DMS 273 (cell line): ENCODE results near the gene ATP6V1E1.

Experiments
- DNase-seq: peaks from one replicate; lab custom pipeline; 2025; ENCODE audit not compliant: unreplicated experiment; lab: John Stamatoyannopoulos, UW

Gene ATP6V1E1

DNA sequence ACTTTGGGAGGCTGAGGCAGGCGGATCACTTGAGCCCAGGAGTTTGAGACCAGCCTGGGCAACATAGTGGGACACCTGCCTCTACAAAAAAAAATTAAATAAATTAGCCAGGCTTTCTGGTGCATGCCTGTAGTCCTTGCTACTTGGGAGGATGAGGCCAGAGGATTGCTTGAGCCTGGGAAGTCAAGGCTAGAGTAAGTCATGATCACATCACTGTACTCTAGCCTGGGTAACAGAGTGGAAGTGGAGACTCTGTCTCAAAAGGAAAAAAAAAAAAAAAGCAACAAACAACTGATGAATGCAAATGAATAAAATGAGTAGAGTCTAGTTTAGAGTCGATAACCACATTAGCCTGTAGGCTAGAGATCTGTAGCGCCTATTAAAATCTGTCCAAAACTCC is 6.1 kb upstream of the ATP6V1E1 start:
- DNase-seq, result no peak

DNA sequence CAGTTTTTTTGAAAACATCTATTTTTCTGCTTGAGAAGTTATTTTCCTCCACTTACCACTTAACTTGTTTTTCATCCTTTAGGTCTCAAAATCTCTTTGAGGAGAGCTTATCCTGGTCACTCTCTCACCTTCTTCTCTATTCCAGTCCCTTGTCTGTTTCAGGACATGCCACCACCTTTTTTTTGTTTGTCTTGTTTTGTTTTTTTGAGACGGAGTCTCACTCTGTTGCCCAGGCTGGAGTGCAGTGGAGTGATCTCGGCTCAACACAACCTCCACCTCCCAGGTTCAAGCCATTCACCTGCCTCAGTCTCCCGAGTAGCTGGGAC is 5.4 kb upstream of the ATP6V1E1 start:
- no peak for DNase-seq

DNA sequence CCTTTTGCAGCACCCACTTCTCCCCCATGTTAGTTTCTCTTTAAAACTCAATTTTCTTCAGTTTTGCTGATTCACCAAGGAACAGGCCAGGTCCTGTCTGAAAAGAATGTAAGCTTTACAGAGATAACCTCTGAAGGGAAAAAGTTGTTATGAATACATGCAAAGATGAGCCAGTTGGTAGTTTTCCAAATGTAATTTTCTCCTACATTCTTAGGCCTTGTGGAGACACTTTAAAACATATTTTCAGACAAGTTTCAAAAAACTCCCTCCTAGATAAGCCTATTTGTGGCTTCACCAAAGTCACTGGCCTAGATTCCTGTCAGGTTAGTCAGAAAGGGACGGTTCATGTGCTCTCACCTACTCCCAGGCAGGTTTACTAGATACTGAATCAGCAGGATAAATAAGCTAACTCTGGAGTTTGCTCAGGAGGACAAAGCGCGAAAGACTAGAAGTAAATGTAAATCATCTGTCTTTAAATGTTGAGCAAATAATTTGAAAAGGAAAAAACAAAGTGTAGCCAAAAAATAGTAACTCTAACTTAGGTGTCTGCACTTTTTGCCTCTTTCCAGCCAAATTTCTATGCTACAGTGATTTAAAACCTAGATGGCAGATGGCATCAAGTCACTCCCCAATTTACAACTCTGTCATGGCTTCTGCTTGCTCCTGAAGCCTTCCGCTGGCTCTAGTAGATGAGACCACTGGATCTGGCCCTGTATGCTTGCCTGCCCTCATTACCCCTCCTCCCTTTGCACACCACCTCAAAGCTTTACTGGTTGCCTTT is 4.9 kb upstream of the ATP6V1E1 start:
- DNase-seq, result peak; percentile 37

DNA sequence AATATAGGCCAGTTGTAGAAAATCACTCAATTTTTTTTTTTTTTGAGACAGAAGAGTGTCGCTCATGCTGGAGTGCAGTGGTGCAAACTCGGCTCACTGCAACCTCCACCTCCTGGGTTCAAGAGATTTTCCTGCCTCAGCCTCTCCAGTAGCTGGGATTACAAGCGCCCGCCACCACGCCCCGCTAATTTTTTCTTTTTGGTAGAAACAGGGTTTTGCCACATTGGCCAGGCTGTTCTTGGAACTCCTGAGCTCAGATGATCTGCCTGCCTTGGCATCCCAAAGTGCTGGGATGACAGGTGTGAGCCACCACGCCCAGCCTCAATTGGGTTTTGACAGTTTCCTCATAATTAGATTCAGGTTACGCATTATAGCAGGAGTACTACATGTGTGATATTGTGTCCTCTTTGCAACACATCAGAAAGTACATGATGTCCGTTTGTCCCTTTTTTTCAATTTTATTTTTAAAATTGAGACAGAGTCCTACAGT is 2.6 kb upstream of the ATP6V1E1 start:
- no peak for DNase-seq

DNA sequence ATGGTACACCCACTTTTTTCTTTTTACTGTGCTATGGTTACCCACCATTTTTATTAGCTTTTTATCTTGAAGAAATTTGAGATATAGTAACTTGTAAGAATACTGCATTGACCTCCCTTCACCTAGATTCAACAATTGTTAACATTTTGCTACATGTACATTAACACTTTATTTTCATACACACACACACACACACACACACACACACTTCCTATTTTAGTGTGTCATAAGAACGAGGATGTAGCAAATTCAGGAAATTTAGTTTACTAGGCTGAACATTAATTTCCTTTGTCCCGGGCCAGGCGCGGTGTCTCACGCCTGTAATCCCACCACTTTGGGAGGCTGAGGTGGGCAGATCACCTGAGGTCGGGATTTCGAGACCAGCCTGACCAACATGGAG is 1.1 kb upstream of the ATP6V1E1 start:
- DNase-seq, result no peak

DNA sequence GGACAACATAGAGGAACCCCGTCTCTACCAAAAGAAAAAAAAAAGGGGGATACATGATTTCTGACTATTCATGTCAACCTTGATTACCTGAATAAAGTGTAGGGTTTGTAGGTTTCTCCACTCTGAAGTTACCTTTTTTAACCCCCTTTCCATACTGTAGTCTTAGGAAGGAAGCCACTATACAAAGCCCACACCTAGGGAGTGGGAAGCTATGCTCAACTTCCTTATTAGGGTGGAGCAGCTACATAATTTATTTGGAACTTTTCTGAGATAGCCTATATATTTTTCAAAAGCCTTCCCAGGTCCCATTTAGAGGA is 582 bp upstream of the ATP6V1E1 start:
- DNase-seq, result no peak

DNA sequence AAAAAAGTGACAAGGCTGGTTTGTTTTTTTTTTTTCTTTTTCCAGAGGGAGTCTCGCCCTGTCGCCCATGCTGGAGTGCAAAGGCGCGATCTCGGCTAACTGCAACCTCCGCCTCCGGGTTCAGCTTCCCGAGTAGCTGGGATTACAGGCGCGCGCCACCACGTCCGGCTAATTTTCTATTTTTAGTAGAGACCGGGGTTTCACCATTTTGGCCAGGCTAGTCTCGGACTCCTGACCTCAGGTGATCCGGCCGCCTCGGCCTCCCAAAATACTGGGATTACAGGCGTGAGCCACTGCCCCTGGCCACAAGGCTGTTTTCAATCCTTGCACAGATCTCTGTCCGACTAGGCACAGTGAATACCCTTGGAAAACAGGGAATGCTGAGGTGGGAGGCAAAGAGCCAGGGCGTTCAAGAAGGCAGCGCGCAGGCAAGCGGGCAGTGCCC is 566 bp downstream of the ATP6V1E1 start:
- DNase-seq, result peak; percentile 2

DNA sequence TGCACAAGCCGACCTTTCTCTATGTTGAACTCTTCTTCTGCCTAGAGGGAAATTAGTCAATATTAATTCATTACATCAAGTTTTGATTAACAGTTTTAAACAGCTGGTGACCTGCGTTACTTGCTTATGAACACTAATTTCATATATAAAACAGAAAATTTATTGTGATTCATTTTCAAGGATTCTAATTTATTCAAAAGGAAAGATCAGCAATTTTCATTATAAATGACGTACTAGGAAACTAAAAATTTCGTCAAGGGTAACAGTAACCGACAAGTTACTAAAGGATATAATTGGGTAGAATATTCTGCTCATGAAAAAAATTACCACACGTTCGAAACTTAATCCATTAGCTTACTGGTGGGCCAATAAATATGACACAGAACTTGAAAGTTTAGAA is 15.3 kb downstream of the ATP6V1E1 start:
- no peak for DNase-seq

DNA sequence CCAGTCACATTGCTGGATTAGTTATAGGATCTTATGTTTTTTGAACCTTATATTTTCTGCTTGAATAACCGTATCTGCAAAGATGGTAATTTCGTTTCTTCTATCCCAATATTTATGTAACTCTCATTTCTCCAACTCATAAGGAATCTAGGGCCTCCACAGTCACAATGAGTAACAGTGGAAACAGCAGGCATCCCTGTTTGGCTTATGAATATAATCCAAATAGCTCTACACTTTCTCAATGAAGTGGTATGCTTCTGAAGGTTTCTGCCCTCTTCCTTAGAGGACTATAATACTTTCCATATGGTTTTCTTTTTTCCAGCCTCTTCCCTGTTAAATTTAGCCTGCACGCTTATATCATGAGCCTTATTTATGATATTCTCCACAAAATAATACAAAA is 16.5 kb downstream of the ATP6V1E1 start:
- DNase-seq, result no peak

DNA sequence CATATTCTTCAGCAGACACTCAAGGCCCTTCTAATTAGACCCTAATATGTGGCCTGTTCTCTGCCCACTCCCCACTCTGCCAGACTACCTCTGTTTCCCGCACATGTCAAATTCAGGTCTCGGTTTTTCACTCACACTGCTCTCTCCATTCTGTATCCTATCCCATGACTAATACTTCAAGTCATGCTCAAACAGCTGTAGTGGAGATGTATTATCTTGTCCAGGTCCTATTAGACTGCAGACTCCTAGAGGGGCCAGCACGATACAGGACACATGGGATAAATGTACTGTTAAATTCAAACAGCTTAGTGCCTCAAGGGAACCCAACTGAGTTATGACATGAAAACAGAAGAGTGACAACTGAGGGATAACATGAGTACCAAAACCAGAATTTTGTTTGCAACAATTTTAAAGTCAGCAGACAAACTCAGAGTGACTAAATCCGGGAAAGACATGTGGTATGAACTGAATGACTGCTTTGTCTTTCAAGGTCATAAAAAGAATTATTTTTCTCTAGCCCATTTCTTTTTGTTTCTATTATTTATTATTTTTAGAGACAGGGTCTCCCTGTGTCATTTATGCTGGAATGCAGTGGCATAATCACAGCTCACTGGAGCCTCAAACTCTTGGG is 20.5 kb downstream of the ATP6V1E1 start:
- DNase-seq, result no peak

DNA sequence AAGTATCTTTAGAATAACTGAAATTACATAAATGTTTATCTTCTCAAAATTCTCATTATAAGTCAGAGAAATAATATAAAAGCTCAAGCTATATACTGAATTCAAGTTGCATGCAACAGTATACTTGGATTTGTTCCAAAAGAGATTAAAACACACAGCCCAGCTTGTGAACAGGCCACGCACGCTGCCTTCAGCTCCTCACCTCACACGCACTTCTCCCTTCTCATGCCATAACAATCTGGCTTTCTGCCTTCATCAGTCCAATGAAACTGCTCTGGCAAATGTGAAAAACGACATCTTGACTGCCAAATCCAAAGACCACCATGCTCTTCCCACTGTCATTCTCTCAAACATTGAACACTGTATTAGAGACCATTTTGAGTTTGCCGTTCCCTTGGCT is 22.1 kb downstream of the ATP6V1E1 start:
- DNase-seq, result peak; percentile 45

DNA sequence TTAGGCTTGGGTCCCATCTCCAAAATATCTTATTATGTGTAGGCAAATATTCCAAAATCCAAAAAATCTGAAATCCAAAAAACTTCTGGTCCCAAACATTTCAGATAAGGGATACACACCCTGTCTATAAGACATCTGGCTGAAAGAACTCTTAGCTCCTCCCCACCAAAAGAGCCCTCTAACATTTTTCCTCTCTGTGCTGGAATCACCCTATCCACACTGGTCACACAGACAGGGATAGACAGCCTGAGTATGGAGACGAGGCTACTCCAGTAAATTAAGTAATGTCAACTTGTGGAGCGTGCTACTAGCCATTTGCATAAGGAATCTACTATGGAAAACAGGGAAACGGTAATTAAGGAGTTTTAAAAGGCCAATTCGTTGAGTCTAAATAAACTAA is 24.9 kb downstream of the ATP6V1E1 start:
- no peak for DNase-seq

DNA sequence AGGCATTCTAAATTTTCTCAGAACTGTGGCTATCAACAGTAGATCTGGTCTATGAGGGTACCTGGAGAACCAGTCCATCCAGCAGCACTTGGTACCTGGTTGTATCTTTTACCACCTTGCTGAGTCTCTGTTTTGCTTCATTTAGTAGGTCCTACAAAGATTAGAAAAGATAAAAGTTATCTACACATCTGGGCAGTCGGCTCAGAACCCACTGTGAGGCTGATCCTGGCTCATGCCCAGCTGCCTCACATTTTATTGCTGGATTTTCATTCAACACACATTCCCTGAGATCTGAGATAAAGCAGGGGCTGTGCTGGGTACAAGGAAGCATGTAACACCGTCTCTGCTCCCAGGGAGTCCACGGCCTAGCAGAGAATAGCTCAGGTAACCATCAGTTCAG is 27.5 kb downstream of the ATP6V1E1 start:
- no peak for DNase-seq

DNA sequence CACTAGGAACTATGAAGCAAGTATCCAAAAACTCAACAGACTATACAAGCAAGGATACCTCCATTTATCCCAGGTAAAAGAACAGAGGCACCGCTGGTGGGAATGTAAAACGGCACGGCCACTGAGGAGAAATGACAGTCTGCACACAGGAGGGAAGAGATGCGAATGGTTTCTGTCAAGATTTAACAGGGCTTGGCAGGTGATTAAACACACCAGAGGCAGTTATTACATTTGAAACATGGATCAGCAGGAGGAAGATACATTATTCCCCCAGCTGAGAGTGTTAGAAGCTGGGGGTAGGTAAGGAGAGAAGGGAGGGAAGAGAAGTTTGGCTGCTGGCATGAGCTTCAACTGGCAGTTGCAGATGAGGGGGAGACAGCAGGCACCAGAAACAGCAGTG is 30.2 kb downstream of the ATP6V1E1 start:
- DNase-seq, result no peak

DNA sequence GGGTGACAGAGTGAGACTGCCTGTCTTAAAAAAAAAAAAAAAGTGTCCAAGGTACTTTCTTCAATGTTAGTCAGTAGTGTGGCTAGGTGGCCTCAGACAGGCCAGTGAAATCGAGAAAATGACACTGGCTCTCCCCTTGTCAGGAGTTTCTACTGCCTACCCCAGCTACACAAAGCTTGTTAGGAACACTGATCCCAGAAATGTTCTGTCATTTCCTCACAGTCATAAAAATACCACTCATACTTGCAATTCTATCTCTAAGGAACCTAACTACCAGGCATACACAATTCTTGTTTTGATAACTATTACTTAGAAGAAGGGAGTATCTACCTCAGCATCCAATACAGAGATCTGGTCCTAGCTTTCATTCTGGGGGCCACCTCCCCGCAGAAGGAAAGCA is 31.3 kb downstream of the ATP6V1E1 start:
- DNase-seq, result no peak

DNA sequence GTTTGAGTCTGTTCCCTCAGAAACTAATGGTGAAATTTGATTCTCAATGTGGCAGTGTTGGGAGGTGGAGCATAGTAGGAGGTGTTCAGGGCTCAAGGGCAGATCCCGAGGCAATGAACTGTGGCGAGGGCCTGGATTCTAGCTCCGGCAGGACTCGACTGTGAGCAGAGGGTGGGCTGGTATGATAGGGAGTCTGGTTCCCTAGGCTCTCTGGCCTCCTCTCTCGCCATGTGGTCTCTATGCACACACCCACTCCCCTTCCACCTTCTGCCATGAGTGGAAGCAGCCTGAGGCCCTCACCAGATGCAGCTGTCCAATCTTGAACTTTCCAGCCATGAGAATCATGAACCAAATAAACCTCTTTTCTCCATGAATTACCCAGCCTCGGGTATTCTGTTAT is 32.3 kb downstream of the ATP6V1E1 start:
- DNase-seq, result no peak

DNA sequence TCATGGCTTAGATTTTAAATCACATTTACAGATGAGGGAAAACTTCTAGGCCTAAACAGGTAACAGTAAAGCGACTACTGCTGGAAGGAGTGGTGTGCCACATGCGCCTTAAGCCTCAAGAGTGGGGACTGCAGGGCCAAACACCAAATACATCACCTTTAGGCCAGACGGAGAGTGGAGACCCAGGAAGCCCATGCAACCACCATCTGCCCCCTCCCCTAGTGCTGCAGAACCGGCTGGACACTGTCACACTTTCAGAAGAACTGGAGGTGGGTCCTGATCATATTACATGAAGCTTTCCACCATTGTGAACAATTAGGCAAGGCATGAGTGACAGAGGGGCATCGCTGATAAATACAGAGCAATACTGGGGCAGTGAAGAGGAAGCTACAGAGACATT is 36.3 kb downstream of the ATP6V1E1 start:
- no peak for DNase-seq

DNA sequence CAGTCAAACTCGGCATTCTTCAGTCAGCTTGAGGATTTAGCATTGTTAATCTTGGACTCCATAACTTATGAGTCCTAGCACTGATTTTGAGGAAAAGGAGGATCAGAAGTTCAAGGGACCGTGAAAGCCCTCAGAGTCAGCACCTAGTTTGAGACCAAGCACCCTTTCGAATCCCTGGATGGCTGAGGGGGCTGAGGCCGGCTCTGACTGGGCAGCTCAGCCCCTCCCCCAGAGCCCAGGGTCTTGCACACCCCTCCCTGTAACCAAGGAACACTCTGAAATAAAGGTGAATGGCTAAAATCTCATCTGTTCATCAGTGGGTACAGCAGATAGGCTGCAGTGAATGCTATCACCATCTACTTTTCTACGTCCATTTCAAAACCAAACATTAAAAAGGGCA is 38.0 kb downstream of the ATP6V1E1 start:
- no peak for DNase-seq

DNA sequence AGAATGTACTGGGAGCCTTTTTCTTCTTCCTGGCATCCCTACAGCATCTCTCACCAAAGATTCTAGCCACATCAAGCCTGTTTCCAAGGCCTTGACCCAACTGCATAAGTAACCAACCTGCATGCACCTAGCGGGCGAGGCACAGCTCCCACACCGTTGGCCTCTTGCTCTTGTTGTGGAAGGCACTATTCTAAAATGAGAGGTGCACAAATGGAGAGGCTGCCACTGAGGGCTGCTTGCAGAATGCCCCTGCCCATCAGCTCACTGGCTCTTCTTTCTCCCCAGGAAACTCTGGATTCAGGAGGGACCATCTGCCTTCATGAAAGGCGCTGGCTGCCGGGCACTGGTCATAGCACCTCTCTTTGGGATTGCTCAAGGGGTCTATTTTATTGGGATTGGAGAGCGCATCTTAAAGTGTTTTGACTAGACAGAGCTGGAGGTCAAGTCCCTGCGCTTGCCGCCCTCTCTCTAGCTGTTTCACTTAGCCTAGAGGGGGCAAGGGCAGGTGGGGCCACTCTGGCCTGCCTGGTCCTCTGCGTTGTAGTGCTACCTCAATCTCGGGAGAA is 38.7 kb downstream of the ATP6V1E1 start:
- no peak for DNase-seq

DNA sequence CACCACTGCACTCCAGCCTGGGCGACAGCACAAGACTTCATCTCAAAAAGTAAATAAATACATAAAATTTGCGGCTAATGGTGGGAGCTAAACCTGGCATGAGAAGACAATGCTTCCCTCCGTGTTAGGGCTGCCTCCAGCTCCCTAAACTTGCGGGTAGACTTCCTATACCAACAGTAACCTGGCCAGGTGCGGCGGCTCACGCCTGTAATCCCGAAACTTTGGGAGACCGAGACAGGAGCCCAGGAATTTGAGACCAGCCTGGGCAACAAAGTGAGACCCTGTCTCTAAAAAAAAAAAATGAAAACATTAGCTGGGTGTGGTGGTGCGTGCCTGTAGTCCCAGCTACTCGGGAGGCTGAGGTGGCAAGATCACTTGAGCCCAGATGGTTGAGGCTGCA is 39.9 kb downstream of the ATP6V1E1 start:
- no peak for DNase-seq

DNA sequence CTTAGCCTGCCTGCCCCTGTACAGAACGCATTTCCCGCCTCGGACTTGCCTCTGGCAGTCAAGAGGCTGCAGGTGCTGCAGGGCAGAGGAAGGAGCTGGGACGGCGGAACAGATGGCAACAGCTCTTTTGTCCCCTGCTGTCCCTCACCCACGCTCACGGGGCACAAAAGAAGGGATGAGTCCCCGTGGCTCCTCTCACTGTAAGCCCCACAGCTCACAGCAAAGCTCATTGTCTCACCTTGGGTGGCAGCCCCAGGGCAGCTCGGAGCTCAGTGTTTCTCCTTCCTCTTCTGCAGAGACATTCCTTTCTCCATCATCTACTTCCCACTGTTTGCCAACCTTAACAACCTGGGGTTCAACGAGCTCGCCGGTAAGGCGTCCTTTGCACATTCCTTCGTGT is 40.9 kb downstream of the ATP6V1E1 start:
- no peak for DNase-seq

DNA sequence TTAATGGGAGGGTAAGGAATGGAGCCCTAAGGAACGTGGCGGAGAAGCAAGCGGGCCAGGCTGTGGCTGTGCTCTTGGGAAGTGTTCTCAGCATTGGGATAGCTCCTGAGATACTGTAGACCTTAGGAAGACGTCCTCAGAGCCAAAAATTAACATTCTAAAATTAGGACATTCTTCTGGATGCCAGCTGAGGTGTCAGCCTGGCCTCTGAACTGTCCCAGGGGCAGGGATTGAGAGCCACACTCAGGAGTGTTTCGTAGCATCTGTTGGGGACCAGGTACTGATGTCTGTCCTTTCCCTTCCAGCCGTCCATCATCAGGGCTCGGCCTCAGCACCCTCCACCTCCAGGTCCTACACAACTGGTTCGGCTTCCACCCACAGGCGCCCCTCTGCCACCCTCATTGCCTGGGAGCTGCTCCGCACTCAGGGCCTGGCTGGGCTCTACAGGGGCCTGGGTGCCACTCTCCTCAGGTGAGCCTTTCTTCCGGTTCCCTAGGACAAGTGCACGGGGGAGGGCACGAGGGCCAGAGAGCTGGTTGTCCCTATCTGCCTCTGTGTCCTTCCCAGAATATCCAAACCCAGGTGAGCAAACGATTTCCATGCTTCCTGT is 41.6 kb downstream of the ATP6V1E1 start:
- DNase-seq, result no peak
